H9 (cell line): Measurements from ENCODE around the gene SHMT1. TPM values are rescaled to one million over a fixed set of nuclear protein-coding genes. Genes with fewer than 3 reads are reported as not detected.

ENCODE experiments used
- DNase-seq: peaks from one replicate; pipeline ENCODE4 v3.0.0-alpha.2; 2017
- H2AFZ ChIP-seq: one replicate; pipeline ENCODE4 v1.6.1; 2013; ENCODE audit warnings: mild to moderate bottlenecking, low read length, control low read depth, moderate library complexity
- H2AK5ac ChIP-seq: 2 replicates; pipeline ENCODE4 v1.6.1; 2013; ENCODE audit warnings: low read length, control low read depth, mixed read lengths; ENCODE audit not compliant: insufficient read length
- H2BK120ac ChIP-seq: one replicate; pipeline ENCODE4 v1.6.1; 2013; ENCODE audit warnings: low read depth, mild to moderate bottlenecking, low read length, control low read depth, inconsistent platforms; ENCODE audit not compliant: poor library complexity, severe bottlenecking
- H2BK12ac ChIP-seq: 2 replicates; pipeline ENCODE4 v1.6.1; 2013; ENCODE audit warnings: low read length, control low read depth, mixed read lengths, low read depth; ENCODE audit not compliant: insufficient read length
- H2BK15ac ChIP-seq: 2 replicates; pipeline ENCODE4 v1.6.1; 2013; ENCODE audit warnings: low read depth, low read length, control low read depth
- H2BK20ac ChIP-seq: one replicate; pipeline ENCODE4 v1.6.1; 2013; ENCODE audit warnings: low read depth, mild to moderate bottlenecking, low read length, control low read depth, inconsistent platforms; ENCODE audit not compliant: poor library complexity, severe bottlenecking
- H2BK5ac ChIP-seq: 2 replicates; pipeline ENCODE4 v1.6.1; 2013; ENCODE audit warnings: low read length, control low read depth, mixed read lengths; ENCODE audit not compliant: insufficient read length
- H3K14ac ChIP-seq: 2 replicates; pipeline ENCODE4 v1.6.1; 2013; ENCODE audit warnings: low read length, control low read depth; ENCODE audit not compliant: insufficient read depth
- H3K18ac ChIP-seq: 2 replicates; pipeline ENCODE4 v1.6.1; 2013; ENCODE audit warnings: low read depth, mild to moderate bottlenecking, mixed read lengths, low read length, control low read depth; ENCODE audit not compliant: insufficient read length
- H3K23ac ChIP-seq: 2 replicates; pipeline ENCODE4 v1.6.1; 2013; ENCODE audit warnings: low read length, control low read depth, mixed read lengths, low read depth; ENCODE audit not compliant: insufficient read length
- H3K23me2 ChIP-seq: 2 replicates; pipeline ENCODE4 v1.6.1; 2013; ENCODE audit warnings: low read depth, mild to moderate bottlenecking, mixed read lengths, low read length, control low read depth; ENCODE audit not compliant: insufficient read length, poor library complexity, severe bottlenecking
- H3K27ac ChIP-seq: 2 replicates; pipeline ENCODE4 v1.5.1; 2013; ENCODE audit warnings: low read length, control low read depth, mixed read lengths, low read depth; ENCODE audit not compliant: insufficient read length
- H3K27me3 ChIP-seq: 2 replicates; pipeline ENCODE4 v1.6.1; 2013; ENCODE audit warnings: low read length, control low read depth, inconsistent platforms; ENCODE audit not compliant: insufficient read depth
- H3K4ac ChIP-seq: 2 replicates; pipeline ENCODE4 v1.6.1; 2013; ENCODE audit warnings: low read depth, mild to moderate bottlenecking, control low read depth, inconsistent platforms, low read length, moderate library complexity
- H3K4me1 ChIP-seq: 2 replicates; pipeline ENCODE4 v1.6.1; 2013; ENCODE audit warnings: low read length, control low read depth, inconsistent platforms; ENCODE audit not compliant: insufficient read depth
- H3K4me2 ChIP-seq: 2 replicates; pipeline ENCODE4 v1.6.1; 2013; ENCODE audit warnings: low read length, control low read depth, mixed read lengths; ENCODE audit not compliant: insufficient read length, insufficient read depth
- H3K56ac ChIP-seq: 2 replicates; pipeline ENCODE4 v1.6.1; 2013; ENCODE audit warnings: low read depth, mild to moderate bottlenecking, mixed read lengths, low read length, control low read depth; ENCODE audit not compliant: insufficient read length
- H3K79me1 ChIP-seq: 2 replicates; pipeline ENCODE4 v1.6.1; 2013; ENCODE audit warnings: low read depth, mild to moderate bottlenecking, moderate library complexity, low read length, control low read depth, inconsistent platforms; ENCODE audit not compliant: insufficient read depth, poor library complexity, severe bottlenecking
- H3K79me2 ChIP-seq: 2 replicates; pipeline ENCODE4 v1.6.1; 2013; ENCODE audit warnings: low read length, control low read depth, inconsistent platforms; ENCODE audit not compliant: insufficient read depth
- H3K9ac ChIP-seq: 2 replicates; pipeline ENCODE4 v1.6.1; 2013; ENCODE audit warnings: low read length, control low read depth, mixed read lengths; ENCODE audit not compliant: insufficient read length; ENCODE audit errors: extremely low read depth
- H3K9me3 ChIP-seq: one replicate; pipeline ENCODE4 v1.6.1; 2013; ENCODE audit warnings: low read depth, low read length, inconsistent platforms; ENCODE audit not compliant: control insufficient read depth
- H3T11ph ChIP-seq: one replicate; pipeline ENCODE4 v1.6.1; 2013; ENCODE audit warnings: mild to moderate bottlenecking, low read length, control low read depth, inconsistent platforms
- H4K20me1 ChIP-seq: one replicate; pipeline ENCODE4 v1.6.1; 2013; ENCODE audit not compliant: control insufficient read depth, insufficient read length, insufficient read depth
- H4K5ac ChIP-seq: 2 replicates; pipeline ENCODE4 v1.6.1; 2013; ENCODE audit warnings: low read depth, mild to moderate bottlenecking, mixed read lengths, low read length, control low read depth; ENCODE audit not compliant: insufficient read length
- H4K8ac ChIP-seq: replicated peaks from 2 replicates; pipeline ENCODE4 v1.6.1; 2013; ENCODE audit warnings: low read length, control low read depth, mixed read lengths, low read depth; ENCODE audit not compliant: insufficient read length
- H4K91ac ChIP-seq: 2 replicates; pipeline ENCODE4 v1.6.1; 2013; ENCODE audit warnings: low read depth, mild to moderate bottlenecking, moderate library complexity, mixed read lengths, low read length, control low read depth; ENCODE audit not compliant: insufficient read length
- H3K27ac Mint-ChIP-seq, 3 experiments: 2 replicates in 2 of 3; 3 replicates in 1 of 3; pipeline ENCODE4 v1.8.0; 2020 to 2021; ENCODE audit warnings: mixed read lengths in 3 of 3, mild to moderate bottlenecking in 1 of 3, moderate library complexity in 1 of 3
- H3K27me3 Mint-ChIP-seq: 2 replicates; pipeline ENCODE4 v1.8.0; 2021; ENCODE audit warnings: low read depth, mild to moderate bottlenecking, moderate library complexity, mixed read lengths
- H3K36me3 Mint-ChIP-seq, 3 experiments: 2 replicates in 2 of 3; 3 replicates in 1 of 3; pipeline ENCODE4 v1.8.0; 2020 to 2021; ENCODE audit warnings: low read depth in 3 of 3, mixed read lengths in 3 of 3; ENCODE audit not compliant: insufficient read depth in 1 of 3
- H3K4me1 Mint-ChIP-seq, 2 experiments: 2 replicates each; pipeline ENCODE4 v1.8.0; 2020; ENCODE audit warnings: mixed read lengths in 2 of 2
- H3K4me3 Mint-ChIP-seq, 2 experiments: 2 replicates in 1 of 2; 3 replicates in 1 of 2; pipeline ENCODE4 v1.8.0; 2020 to 2021; ENCODE audit warnings: mild to moderate bottlenecking in 2 of 2, mixed read lengths in 2 of 2, moderate library complexity in 1 of 2
- H3K9me3 Mint-ChIP-seq, 2 experiments: 2 replicates in 1 of 2; 3 replicates in 1 of 2; pipeline ENCODE4 v1.8.0; 2020; ENCODE audit warnings: mild to moderate bottlenecking in 2 of 2, mixed read lengths in 2 of 2, moderate library complexity in 1 of 2
- WGBS: extraction: QIAGEN DNeasy Blood & Tissue Kit; methylation state at CpG from one replicate; pipeline ENCODE4 v1.1.7; 2013; ENCODE audit warnings: missing lambda C conversion rate, low lambda C conversion rate, mixed read lengths; ENCODE audit not compliant: insufficient read length; ENCODE audit errors: extremely low coverage; 5-methylcytosine and 5-hydroxymethylcytosine counted together
- total RNA-seq: library from RNA; stranded (reverse); gene quantifications from 2 replicates; pipeline ENCODE4 v1.2.1, GENCODE V29; 2021
- TF ChIP-seq, protein P1 (sequence below): fragments of 200-600 bp; sonication (generic); conservative IDR thresholded peaks from 3 replicates; pipeline ENCODE4 v1.8.0; 2021; ENCODE audit warnings: antibody characterized with exemption, mild to moderate bottlenecking

Gene SHMT1
- total RNA-seq, 1 experiment from 2014 or later = 42.8 TPM

GRCh38 chr17:18281788-18282187 is 81.6 kb downstream of the SHMT1 start:
- H2BK15ac ChIP-seq = no peak overlapping the region
- no peaks in the 10 kb centered on the region for H3K9me3 ChIP-seq
- no peak for DNase-seq
- H3K9me3 Mint-ChIP-seq = no peaks in the 10 kb centered on the region
- no peak overlapping the region for H2BK20ac ChIP-seq
- H3K27me3 ChIP-seq = no peaks in the 10 kb centered on the region
- H2AK5ac ChIP-seq = no peak overlapping the region
- TF ChIP-seq, protein P1, sequence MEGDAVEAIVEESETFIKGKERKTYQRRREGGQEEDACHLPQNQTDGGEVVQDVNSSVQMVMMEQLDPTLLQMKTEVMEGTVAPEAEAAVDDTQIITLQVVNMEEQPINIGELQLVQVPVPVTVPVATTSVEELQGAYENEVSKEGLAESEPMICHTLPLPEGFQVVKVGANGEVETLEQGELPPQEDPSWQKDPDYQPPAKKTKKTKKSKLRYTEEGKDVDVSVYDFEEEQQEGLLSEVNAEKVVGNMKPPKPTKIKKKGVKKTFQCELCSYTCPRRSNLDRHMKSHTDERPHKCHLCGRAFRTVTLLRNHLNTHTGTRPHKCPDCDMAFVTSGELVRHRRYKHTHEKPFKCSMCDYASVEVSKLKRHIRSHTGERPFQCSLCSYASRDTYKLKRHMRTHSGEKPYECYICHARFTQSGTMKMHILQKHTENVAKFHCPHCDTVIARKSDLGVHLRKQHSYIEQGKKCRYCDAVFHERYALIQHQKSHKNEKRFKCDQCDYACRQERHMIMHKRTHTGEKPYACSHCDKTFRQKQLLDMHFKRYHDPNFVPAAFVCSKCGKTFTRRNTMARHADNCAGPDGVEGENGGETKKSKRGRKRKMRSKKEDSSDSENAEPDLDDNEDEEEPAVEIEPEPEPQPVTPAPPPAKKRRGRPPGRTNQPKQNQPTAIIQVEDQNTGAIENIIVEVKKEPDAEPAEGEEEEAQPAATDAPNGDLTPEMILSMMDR = no peak
- H3K9ac ChIP-seq = no peak overlapping the region
- no peaks in the 10 kb centered on the region for H3K79me2 ChIP-seq
- H3K4me1 ChIP-seq = no peaks in the 10 kb centered on the region
- H4K91ac ChIP-seq = no peak overlapping the region
- H4K5ac ChIP-seq = no peak overlapping the region
- no peak overlapping the region for H3K27ac Mint-ChIP-seq
- H3K4me1 Mint-ChIP-seq = no peaks in the 10 kb centered on the region
- no peaks in the 10 kb centered on the region for H3K27me3 Mint-ChIP-seq
- H4K8ac ChIP-seq = no peak overlapping the region
- H3T11ph ChIP-seq = no peak overlapping the region
- no peak overlapping the region for H2BK12ac ChIP-seq
- H3K4me2 ChIP-seq = no peak overlapping the region
- no peak overlapping the region for H2BK120ac ChIP-seq
- H3K27ac ChIP-seq = no peak overlapping the region
- H3K4ac ChIP-seq = no peak overlapping the region
- H3K79me1 ChIP-seq = no peaks in the 10 kb centered on the region
- H3K4me3 Mint-ChIP-seq = no peak overlapping the region
- H3K56ac ChIP-seq = no peak overlapping the region
- H3K14ac ChIP-seq = no peak overlapping the region
- no peak overlapping the region for H3K18ac ChIP-seq
- H3K23me2 ChIP-seq = no peaks in the 10 kb centered on the region
- H2AFZ ChIP-seq = no peak overlapping the region
- no CpG with 5 or more reads among the region's 6 CpGs for WGBS
- no peak overlapping the region for H3K23ac ChIP-seq
- no peaks in the 10 kb centered on the region for H4K20me1 ChIP-seq
- no peak overlapping the region for H2BK5ac ChIP-seq
- H3K36me3 Mint-ChIP-seq = peaks cover 48 to 85% (median 84%) of the 10 kb centered on the region in 3 experiments; a peak in 6 of 7 replicates
